GM12878 (cell line): ENCODE measurements around the gene CMTM1. TPM values are rescaled to one million over a fixed set of nuclear protein-coding genes. Genes with fewer than 3 reads are reported as not detected.
A peak's percentile ranks its signal among the peaks of the same experiment; 100 is the strongest.

Source experiments
- BCL11A ChIP-seq: IDR thresholded peaks from 2 replicates; pipeline ENCODE4 v1.6.1; 2011; ENCODE audit warnings: low read depth, low read length
- BRCA1 ChIP-seq: IDR thresholded peaks from 2 replicates; pipeline ENCODE4 v1.6.1; 2011; ENCODE audit warnings: low read depth, low read length, improper control_type of control experiment
- E2F4 ChIP-seq: IDR thresholded peaks from 2 replicates; pipeline ENCODE4 v1.6.1; 2012; ENCODE audit warnings: low read depth, low read length, improper control_type of control experiment
- EGR1 ChIP-seq, 2 experiments: IDR thresholded peaks; 1 replicate in 1 of 2; 2 replicates in 1 of 2; pipeline ENCODE4 v1.6.1; 2011 to 2012; ENCODE audit warnings: low read depth in 2 of 2, low read length in 2 of 2, borderline replicate concordance in 1 of 2, mild to moderate bottlenecking in 1 of 2, moderate library complexity in 1 of 2
- EZH2 ChIP-seq: IDR thresholded peaks from 2 replicates; pipeline ENCODE4 v1.6.1; 2012; ENCODE audit warnings: low read depth, mild to moderate bottlenecking, control low read depth, inconsistent platforms, low read length, borderline replicate concordance; ENCODE audit not compliant: control insufficient read depth
- GATAD2B ChIP-seq: fragments of 450-650 bp; conservative IDR thresholded peaks from 2 replicates; pipeline ENCODE4 v1.6.1; 2017; ENCODE audit warnings: low read depth, mild to moderate bottlenecking, moderate library complexity
- HDAC2 ChIP-seq: fragments of 200-600 bp; sonication (generic); IDR thresholded peaks from 2 replicates; pipeline ENCODE4 v1.6.1; 2017
- MAX ChIP-seq: IDR thresholded peaks from 2 replicates; pipeline ENCODE4 v1.6.1; 2012; ENCODE audit warnings: low read depth, low read length, improper control_type of control experiment
- MTA3 ChIP-seq: IDR thresholded peaks from 2 replicates; pipeline ENCODE4 v1.6.1; 2012; ENCODE audit warnings: low read length, inconsistent platforms, borderline replicate concordance
- MYB ChIP-seq: fragments of 150-350 bp; IDR thresholded peaks from 2 replicates; pipeline ENCODE4 v1.6.1; 2014; ENCODE audit warnings: mild to moderate bottlenecking, low read depth, low read length, borderline replicate concordance
- PBX3 ChIP-seq: IDR thresholded peaks from 2 replicates; pipeline ENCODE4 v1.6.1; 2011; ENCODE audit warnings: mild to moderate bottlenecking, low read depth, low read length, moderate library complexity; ENCODE audit not compliant: insufficient replicate concordance
- POU2F2 ChIP-seq: IDR thresholded peaks from 3 replicates; pipeline ENCODE4 v1.6.1; 2011; ENCODE audit warnings: low read depth, mild to moderate bottlenecking, low read length, borderline replicate concordance
- PRDM15 ChIP-seq: fragments of 450-650 bp; formaldehyde crosslinking; IDR thresholded peaks from 2 replicates; pipeline ENCODE4 v1.4.0; 2020; ENCODE audit warnings: mild to moderate bottlenecking, moderate library complexity
- RB1 ChIP-seq: fragments of 450-650 bp; formaldehyde crosslinking; IDR thresholded peaks from 2 replicates; pipeline ENCODE4 v1.6.1; 2017; ENCODE audit warnings: mild to moderate bottlenecking, borderline replicate concordance
- RFX5 ChIP-seq: IDR thresholded peaks from 2 replicates; pipeline ENCODE4 v1.6.1; 2011; ENCODE audit warnings: low read depth, low read length, improper control_type of control experiment
- RUNX3 ChIP-seq: IDR thresholded peaks from 2 replicates; pipeline ENCODE4 v1.6.1; 2012; ENCODE audit warnings: low read length, inconsistent platforms
- SMAD1 ChIP-seq: fragments of 450-650 bp; IDR thresholded peaks from 2 replicates; pipeline ENCODE4 v1.6.1; 2018; ENCODE audit warnings: mild to moderate bottlenecking, low read depth; ENCODE audit not compliant: partially characterized antibody
- SMAD5 ChIP-seq: IDR thresholded peaks from 2 replicates; pipeline ENCODE4 v1.6.1; 2016; ENCODE audit warnings: antibody characterized with exemption, low read depth
- SP1 ChIP-seq: IDR thresholded peaks from one replicate; pipeline ENCODE4 v1.6.1; 2011; ENCODE audit warnings: low read depth, low read length
- TAF1 ChIP-seq: IDR thresholded peaks from 2 replicates; pipeline ENCODE4 v1.6.1; 2011; ENCODE audit warnings: mild to moderate bottlenecking, low read depth, low read length, borderline replicate concordance
- YY1 ChIP-seq: IDR thresholded peaks from 2 replicates; pipeline ENCODE4 v1.6.1; 2011; ENCODE audit warnings: low read depth, mild to moderate bottlenecking, low read length
- ZNF207 ChIP-seq: fragments of 450-650 bp; IDR thresholded peaks from 2 replicates; pipeline ENCODE4 v1.6.1; 2014; ENCODE audit warnings: antibody characterized with exemption, mild to moderate bottlenecking, borderline replicate concordance
- polyA plus RNA-seq, 11 experiments: library from polyadenylated mRNA; depleted of rRNA in 4 of 11; unstranded in 6 of 11; stranded (reverse) in 5 of 11; fragments of >200 nt; fragmentation: Nextera tagmentation in 4 of 11; fragmentation: Illumina TruSeq in 1 of 11; extraction: Ambion mirVana in 4 of 11; extraction: Trizol in 1 of 11; gene quantifications; 1 replicate in 1 of 11; 2 replicates in 10 of 11; pipeline versions ENCODE4 v1.2.1 to v1.2.3, GENCODE V29; 2011 to 2016; ENCODE audit warnings: inconsistent platforms in 2 of 11, missing spikeins in 2 of 11, low read depth in 1 of 11
- total RNA-seq, 4 experiments: library from RNA; depleted of rRNA in 3 of 4; stranded (reverse); fragments of >200 nt in 3 of 4; fragmentation: Illumina TruSeq in 1 of 4; extraction: Trizol in 1 of 4; gene quantifications; 2 replicates each; pipeline versions ENCODE4 v1.2.1 to v1.2.3, GENCODE V29; 2013 to 2021

CMTM1 gene
- total and polyA plus RNA-seq, 10 of the 15 experiments (the other 5 are each of a cell fraction or from before 2014, with no cell fraction given): 0.09 to 3.0 (median 1.4) TPM; not detected in 2

GRCh38 chr16:66552286-66553177 lies 13.7 kb upstream of the CMTM1 start, which contains the start of gene CKLF (continued):
- TF ChIP-seq PRDM15 (CRISPR knock-in tag) (no peak), E2F4 (peak; percentile 78), PBX3 (no peak), EZH2 (no peak), MAX (peak; percentile 88), SMAD1 (peak; percentile 6), HDAC2 (no peak), RB1 (peak; percentile 87; the same call in 1 of the 2 replicates), MYB (0 out of 2 replicates have a peak, but pooled peaks have one; percentile 28), SMAD5 (peak; percentile 85), ZNF207 (0 out of 2 replicates have a peak, but pooled peaks have one; percentile 29), POU2F2 (peak; percentile 44; the same call in 1 of the 3 replicates), BRCA1 (0 out of 2 replicates have a peak, but pooled peaks have one; percentile 23), MTA3 (no peak), TAF1 (peak; percentile 68; the same call in 1 of the 2 replicates), EGR1 (IDR thresholded peaks at IDR 0.05; ENCODE audit: borderline replicate concordance in 1 of 2, low read depth in 2 of 2, low read length in 2 of 2) (no peak), BCL11A (no peak), RUNX3 (peak; percentile 14; the same call in 1 of the 2 replicates), GATAD2B (peak; percentile 53; the same call in 1 of the 2 replicates), YY1 (peak; percentile 53; the same call in 1 of the 2 replicates), SP1 (no peak), RFX5 (no peak)
